Stimulated activated naive CD4-positive, alpha-beta T cell (primary cell): Measurements from ENCODE around the gene AADACL2.

ENCODE experiments used
- DNase-seq, 6 experiments: peaks; one replicate each; lab custom pipeline; 2025; lab: John Stamatoyannopoulos, UW

The AADACL2 gene

DNA sequence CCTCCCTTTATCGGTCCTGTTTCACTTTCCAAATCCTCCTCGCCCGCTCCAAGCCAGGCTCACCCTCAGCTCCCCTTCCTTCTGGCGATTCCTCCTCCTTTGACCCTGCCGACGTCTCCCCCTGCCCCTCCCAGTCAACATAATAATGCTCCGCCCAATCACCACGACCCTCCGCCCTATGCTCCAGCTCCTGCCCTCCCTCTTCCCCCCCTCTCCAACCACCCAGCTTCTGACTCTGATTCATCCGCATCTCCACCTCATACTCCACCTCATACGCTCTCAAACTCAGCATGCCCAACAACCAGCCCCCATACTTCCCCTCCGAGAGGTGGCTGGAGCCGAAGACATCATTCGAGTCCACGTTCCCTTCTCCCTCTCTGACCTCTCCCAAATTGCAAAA lies 73.1 kb downstream of the AADACL2 start:
- no peak for DNase-seq
